Measurements from ENCODE around the gene ST14.

DNA sequence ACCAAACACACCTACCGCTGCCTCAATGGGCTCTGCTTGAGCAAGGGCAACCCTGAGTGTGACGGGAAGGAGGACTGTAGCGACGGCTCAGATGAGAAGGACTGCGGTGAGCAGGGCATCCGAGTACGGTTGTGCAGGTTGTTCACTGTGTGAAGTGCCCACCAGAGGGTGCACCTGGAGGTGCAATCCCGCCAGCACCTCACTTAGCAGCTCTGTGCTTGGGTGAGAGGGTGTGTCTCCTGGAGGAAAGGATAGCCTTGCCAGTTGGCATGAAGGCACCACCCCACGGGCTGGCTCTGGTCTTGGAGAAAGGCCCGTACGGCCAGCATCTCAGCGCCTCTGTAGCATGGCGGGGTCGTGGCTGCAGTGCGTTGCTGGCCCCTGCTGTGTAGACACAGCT, 39.4 kb downstream of the ST14 start:
- TF ChIP-seq POLR2A (IDR thresholded peaks at IDR 0.05) (no peak), CTCF (IDR thresholded peaks at IDR 0.05) (no peak)

Data from Peyer's patch (tissue), 4 donors.